ENCODE data around the gene PTCHD1. TPM values are rescaled to one million over a fixed set of nuclear protein-coding genes. Genes with fewer than 3 reads are reported as not detected.

Gene PTCHD1
- total RNA-seq, 1 donor from 2014 or later, result 0.83 TPM

GRCh38 chrX:23382572-23382971, 47.9 kb downstream of the PTCHD1 start:
- no peak overlapping the region for H3K4me3 ChIP-seq
- no peak overlapping the region for H3K27ac ChIP-seq
- DNase-seq (no peak), ATAC-seq (no peak)
- no peaks in the 10 kb centered on the region for H3K9me3 ChIP-seq
- H3K4me1 ChIP-seq, result no peaks in the 10 kb centered on the region
- no peaks in the 10 kb centered on the region for H3K36me3 ChIP-seq
- no peaks in the 10 kb centered on the region for H3K27me3 ChIP-seq (ENCODE audit: low read depth)
- intact Hi-C loops (cut with DNase I), result no loop called here
- no peak for TF ChIP-seq CTCF (IDR thresholded peaks at IDR 0.05)

GRCh38 chrX:23383411-23383810, 48.8 kb downstream of the PTCHD1 start:
- ATAC-seq, result no peak
- intact Hi-C loops (cut with DNase I), result no loop called here
- no peak for DNase-seq
- Histone ChIP-seq H3K4me3 (no peak overlapping the region), H3K9me3 (no peaks in the 10 kb centered on the region), H3K27ac (no peak overlapping the region), H3K27me3 (ENCODE audit: low read depth) (no peaks in the 10 kb centered on the region), H3K4me1 (no peaks in the 10 kb centered on the region), H3K36me3 (no peaks in the 10 kb centered on the region)
- no peak for TF ChIP-seq CTCF (IDR thresholded peaks at IDR 0.05)

GRCh38 chrX:23385242-23385641, 50.6 kb downstream of the PTCHD1 start:
- Histone ChIP-seq H3K4me3 (no peak overlapping the region), H3K9me3 (no peaks in the 10 kb centered on the region), H3K27me3 (ENCODE audit: low read depth) (no peaks in the 10 kb centered on the region), H3K27ac (no peak overlapping the region), H3K36me3 (no peaks in the 10 kb centered on the region), H3K4me1 (no peaks in the 10 kb centered on the region)
- ATAC-seq (no peak), DNase-seq (no peak)
- no peak for TF ChIP-seq CTCF (IDR thresholded peaks at IDR 0.05)
- intact Hi-C loops (cut with DNase I), result no loop called here

GRCh38 chrX:23386260-23386659, 51.6 kb downstream of the PTCHD1 start:
- H3K36me3 ChIP-seq, result no peaks in the 10 kb centered on the region
- no peaks in the 10 kb centered on the region for H3K9me3 ChIP-seq
- H3K4me1 ChIP-seq, result no peaks in the 10 kb centered on the region
- H3K27me3 ChIP-seq (ENCODE audit: low read depth), result no peaks in the 10 kb centered on the region
- no peak overlapping the region for H3K4me3 ChIP-seq
- DNase-seq, result no peak
- no peak overlapping the region for H3K27ac ChIP-seq
- ATAC-seq, result no peak
- intact Hi-C loops (cut with DNase I), result no loop called here
- no peak for TF ChIP-seq CTCF (IDR thresholded peaks at IDR 0.05)

GRCh38 chrX:23386726-23387125, 52.1 kb downstream of the PTCHD1 start:
- H3K4me1 ChIP-seq, result no peaks in the 10 kb centered on the region
- DNase-seq (no peak), ATAC-seq (no peak)
- H3K4me3 ChIP-seq, result no peak overlapping the region
- no peaks in the 10 kb centered on the region for H3K9me3 ChIP-seq
- H3K27ac ChIP-seq, result no peak overlapping the region
- H3K27me3 ChIP-seq (ENCODE audit: low read depth), result no peaks in the 10 kb centered on the region
- TF ChIP-seq CTCF (IDR thresholded peaks at IDR 0.05), result no peak
- no peaks in the 10 kb centered on the region for H3K36me3 ChIP-seq
- intact Hi-C loops (cut with DNase I), result no loop called here

Data from lower lobe of right lung (tissue), 2 donors.